ENCODE results near the gene ELF4.

ELF4 gene

GRCh38 chrX:130051176-130051845, 59.0 kb downstream of the ELF4 start:
- DNase-seq (ENCODE audit: low read depth in 2 of 3, low spot score in 2 of 3), result no peak

GRCh38 chrX:130049821-130050220, 60.5 kb downstream of the ELF4 start:
- DNase-seq (ENCODE audit: low read depth in 2 of 3, low spot score in 2 of 3), result no peak

- DNase-seq (ENCODE audit: low read depth in 2 of 3, low spot score in 2 of 3), result no peak
These were observed 61.5 kb downstream of the ELF4 start for GRCh38 chrX:130048686-130049222.

- no peak for DNase-seq (ENCODE audit: low read depth in 2 of 3, low spot score in 2 of 3)
These were observed 62.9 kb downstream of the ELF4 start for GRCh38 chrX:130047416-130047815.

- DNase-seq (ENCODE audit: low read depth in 2 of 3, low spot score in 2 of 3), result no peak
These were observed 70.5 kb downstream of the ELF4 start for GRCh38 chrX:130039847-130040246.

- no peak for DNase-seq (ENCODE audit: low read depth in 2 of 3, low spot score in 2 of 3)
These were observed 76.1 kb downstream of the ELF4 start for GRCh38 chrX:130034178-130034577.

GRCh38 chrX:130032552-130032951, 77.7 kb downstream of the ELF4 start:
- no peak for DNase-seq (ENCODE audit: low read depth in 2 of 3, low spot score in 2 of 3)

- no peak for DNase-seq (ENCODE audit: low read depth in 2 of 3, low spot score in 2 of 3)
These were observed 79.5 kb downstream of the ELF4 start for GRCh38 chrX:130030826-130031225.

- peak in 1 of 3 experiments; percentile 11 for DNase-seq (ENCODE audit: low read depth in 2 of 3, low spot score in 2 of 3)
These were observed 82.1 kb downstream of the ELF4 start for GRCh38 chrX:130028196-130028595.

GRCh38 chrX:130027569-130027968, 82.7 kb downstream of the ELF4 start:
- no peak for DNase-seq (ENCODE audit: low read depth in 2 of 3, low spot score in 2 of 3)

GRCh38 chrX:130025256-130025655, 85.0 kb downstream of the ELF4 start:
- DNase-seq (ENCODE audit: low read depth in 2 of 3, low spot score in 2 of 3), result no peak

- DNase-seq (ENCODE audit: low read depth in 2 of 3, low spot score in 2 of 3), result peak in 2 of 3 experiments; percentile 9 to 26
These were observed 86.2 kb downstream of the ELF4 start for GRCh38 chrX:130024127-130024526.

GRCh38 chrX:130020661-130021324, 89.5 kb downstream of the ELF4 start:
- no peak for DNase-seq (ENCODE audit: low read depth in 2 of 3, low spot score in 2 of 3)

- DNase-seq (ENCODE audit: low read depth in 2 of 3, low spot score in 2 of 3), result no peak
These were observed 92.2 kb downstream of the ELF4 start for GRCh38 chrX:130018143-130018542.

- DNase-seq (ENCODE audit: low read depth in 2 of 3, low spot score in 2 of 3), result no peak
These were observed 95.1 kb downstream of the ELF4 start for GRCh38 chrX:130015181-130015580.
